HEK293 (cell line): ENCODE data around the gene DMBX1.

Source experiments
- BCL11A ChIP-seq: fragments of 450-650 bp; formaldehyde crosslinking; IDR thresholded peaks from 2 replicates; pipeline ENCODE4 v1.5.1; 2016; ENCODE audit warnings: low read depth, missing biosample characterization, missing genetic modification characterization
- BCL11B ChIP-seq: fragments of 450-650 bp; formaldehyde crosslinking; IDR thresholded peaks from 2 replicates; pipeline ENCODE4 v1.5.1; 2016; ENCODE audit warnings: low read depth, missing biosample characterization, missing genetic modification characterization
- HOXC10 ChIP-seq: sonication (generic); formaldehyde crosslinking; IDR thresholded peaks from 2 replicates; pipeline ENCODE4 v1.8.1; 2023; ENCODE audit warnings: mild to moderate bottlenecking, missing genetic modification reagents
- IKZF3 ChIP-seq: fragments of 450-650 bp; IDR thresholded peaks from 2 replicates; pipeline ENCODE4 v1.5.0; 2018; ENCODE audit warnings: missing biosample characterization, mild to moderate bottlenecking, missing genetic modification characterization, moderate library complexity
- KLF8 ChIP-seq: fragments of 450-650 bp; formaldehyde crosslinking; IDR thresholded peaks from 2 replicates; pipeline ENCODE4 v1.5.1; 2016; ENCODE audit warnings: missing biosample characterization, missing genetic modification characterization
- OSR2 ChIP-seq: fragments of 450-650 bp; formaldehyde crosslinking; IDR thresholded peaks from 2 replicates; pipeline ENCODE4 v1.5.1; 2016; ENCODE audit warnings: missing biosample characterization, missing genetic modification characterization
- OVOL3 ChIP-seq: fragments of 450-650 bp; formaldehyde crosslinking; IDR thresholded peaks from 2 replicates; pipeline ENCODE4 v1.5.1; 2016; ENCODE audit warnings: missing biosample characterization, missing genetic modification characterization
- SCRT2 ChIP-seq: fragments of 450-650 bp; formaldehyde crosslinking; IDR thresholded peaks from 2 replicates; pipeline ENCODE4 v1.5.1; 2016; ENCODE audit warnings: missing biosample characterization, missing genetic modification characterization
- WT1 ChIP-seq: fragments of 450-650 bp; formaldehyde crosslinking; IDR thresholded peaks from 2 replicates; pipeline ENCODE4 v1.5.1; 2016; ENCODE audit warnings: missing biosample characterization, missing genetic modification characterization
- ZBTB1 ChIP-seq: fragments of 450-650 bp; formaldehyde crosslinking; IDR thresholded peaks from 2 replicates; pipeline ENCODE4 v1.5.1; 2016; ENCODE audit warnings: missing biosample characterization, missing genetic modification characterization
- ZBTB20 ChIP-seq: fragments of 450-650 bp; formaldehyde crosslinking; IDR thresholded peaks from 2 replicates; pipeline ENCODE4 v1.5.1; 2016; ENCODE audit warnings: missing biosample characterization, missing genetic modification characterization
- ZBTB21 ChIP-seq: fragments of 450-650 bp; formaldehyde crosslinking; IDR thresholded peaks from 2 replicates; pipeline ENCODE4 v1.5.1; 2017; ENCODE audit warnings: missing biosample characterization, missing genetic modification characterization
- ZBTB48 ChIP-seq: fragments of 450-650 bp; formaldehyde crosslinking; IDR thresholded peaks from 2 replicates; pipeline ENCODE4 v1.5.1; 2016; ENCODE audit warnings: missing biosample characterization, missing genetic modification characterization
- ZNF10 ChIP-seq: fragments of 450-650 bp; formaldehyde crosslinking; IDR thresholded peaks from 2 replicates; pipeline ENCODE4 v1.5.1; 2017; ENCODE audit warnings: missing biosample characterization, missing genetic modification characterization
- ZNF112 ChIP-seq: fragments of 450-650 bp; formaldehyde crosslinking; IDR thresholded peaks from 2 replicates; pipeline ENCODE4 v1.5.0; 2017; ENCODE audit warnings: missing biosample characterization, missing genetic modification characterization
- ZNF140 ChIP-seq: fragments of 450-650 bp; formaldehyde crosslinking; IDR thresholded peaks from 2 replicates; pipeline ENCODE4 v1.5.1; 2016; ENCODE audit warnings: missing biosample characterization, missing genetic modification characterization
- ZNF155 ChIP-seq: fragments of 450-650 bp; formaldehyde crosslinking; IDR thresholded peaks from 2 replicates; pipeline ENCODE4 v1.5.1; 2016; ENCODE audit warnings: missing biosample characterization, missing genetic modification characterization
- ZNF26 ChIP-seq: fragments of 450-650 bp; formaldehyde crosslinking; IDR thresholded peaks from 2 replicates; pipeline ENCODE4 v1.5.1; 2016; ENCODE audit warnings: missing biosample characterization, missing genetic modification characterization
- ZNF311 ChIP-seq: fragments of 450-650 bp; formaldehyde crosslinking; IDR thresholded peaks from 2 replicates; pipeline ENCODE4 v1.5.1; 2017; ENCODE audit warnings: missing biosample characterization, missing genetic modification characterization, borderline replicate concordance
- ZNF366 ChIP-seq: fragments of 450-650 bp; formaldehyde crosslinking; conservative IDR thresholded peaks from 2 replicates; pipeline ENCODE4 v1.5.1; 2016; ENCODE audit warnings: missing biosample characterization, missing genetic modification characterization
- ZNF394 ChIP-seq: fragments of 450-650 bp; formaldehyde crosslinking; IDR thresholded peaks from 2 replicates; pipeline ENCODE4 v1.5.1; 2016; ENCODE audit warnings: missing biosample characterization, missing genetic modification characterization, mild to moderate bottlenecking, moderate library complexity, borderline replicate concordance
- ZNF426 ChIP-seq: fragments of 450-650 bp; formaldehyde crosslinking; IDR thresholded peaks from 2 replicates; pipeline ENCODE4 v1.5.1; 2017; ENCODE audit warnings: missing biosample characterization, missing genetic modification characterization, mild to moderate bottlenecking, inconsistent platforms, moderate library complexity
- ZNF473 ChIP-seq: fragments of 450-650 bp; formaldehyde crosslinking; IDR thresholded peaks from 2 replicates; pipeline ENCODE4 v1.5.1; 2017; ENCODE audit warnings: missing biosample characterization, missing genetic modification characterization
- ZNF48 ChIP-seq: fragments of 450-650 bp; formaldehyde crosslinking; IDR thresholded peaks from 2 replicates; pipeline ENCODE4 v1.5.1; 2016; ENCODE audit warnings: missing biosample characterization, missing genetic modification characterization
- ZNF521 ChIP-seq: fragments of 450-650 bp; formaldehyde crosslinking; IDR thresholded peaks from 2 replicates; pipeline ENCODE4 v1.5.1; 2017; ENCODE audit warnings: missing biosample characterization, mild to moderate bottlenecking, missing genetic modification characterization
- ZNF561 ChIP-seq: fragments of 450-650 bp; IDR thresholded peaks from 2 replicates; pipeline ENCODE4 v1.5.1; 2018; ENCODE audit warnings: missing biosample characterization, missing genetic modification characterization, borderline replicate concordance
- ZNF776 ChIP-seq: fragments of 450-650 bp; formaldehyde crosslinking; IDR thresholded peaks from 2 replicates; pipeline ENCODE4 v1.5.0; 2017; ENCODE audit warnings: missing biosample characterization, missing genetic modification characterization, borderline replicate concordance
- ZNF777 ChIP-seq: fragments of 450-650 bp; formaldehyde crosslinking; IDR thresholded peaks from 2 replicates; pipeline ENCODE4 v1.5.1; 2017; ENCODE audit warnings: missing biosample characterization, missing genetic modification characterization, borderline replicate concordance
- ZSCAN30 ChIP-seq: fragments of 450-650 bp; IDR thresholded peaks from 2 replicates; pipeline ENCODE4 v1.5.1; 2018; ENCODE audit warnings: missing biosample characterization, mild to moderate bottlenecking, missing genetic modification characterization, moderate library complexity
- TF ChIP-seq, protein P1 (sequence below): fragments of 450-650 bp; formaldehyde crosslinking; IDR thresholded peaks from 2 replicates; pipeline ENCODE4 v1.5.1; 2016; ENCODE audit warnings: missing biosample characterization, missing genetic modification characterization
- TF ChIP-seq, protein P2 (sequence below): fragments of 450-650 bp; formaldehyde crosslinking; IDR thresholded peaks from 2 replicates; pipeline ENCODE4 v1.5.1; 2016; ENCODE audit warnings: missing biosample characterization, missing genetic modification characterization
- TF ChIP-seq, protein P3 (sequence below): fragments of 450-650 bp; formaldehyde crosslinking; IDR thresholded peaks from 2 replicates; pipeline ENCODE4 v1.5.1; 2016; ENCODE audit warnings: missing biosample characterization, missing genetic modification characterization
- TF ChIP-seq, protein P4 (sequence below): IDR thresholded peaks from 2 replicates; pipeline ENCODE4 v1.6.1; 2011; ENCODE audit warnings: mild to moderate bottlenecking, low read depth, low read length, borderline replicate concordance

DMBX1 gene

DNA sequence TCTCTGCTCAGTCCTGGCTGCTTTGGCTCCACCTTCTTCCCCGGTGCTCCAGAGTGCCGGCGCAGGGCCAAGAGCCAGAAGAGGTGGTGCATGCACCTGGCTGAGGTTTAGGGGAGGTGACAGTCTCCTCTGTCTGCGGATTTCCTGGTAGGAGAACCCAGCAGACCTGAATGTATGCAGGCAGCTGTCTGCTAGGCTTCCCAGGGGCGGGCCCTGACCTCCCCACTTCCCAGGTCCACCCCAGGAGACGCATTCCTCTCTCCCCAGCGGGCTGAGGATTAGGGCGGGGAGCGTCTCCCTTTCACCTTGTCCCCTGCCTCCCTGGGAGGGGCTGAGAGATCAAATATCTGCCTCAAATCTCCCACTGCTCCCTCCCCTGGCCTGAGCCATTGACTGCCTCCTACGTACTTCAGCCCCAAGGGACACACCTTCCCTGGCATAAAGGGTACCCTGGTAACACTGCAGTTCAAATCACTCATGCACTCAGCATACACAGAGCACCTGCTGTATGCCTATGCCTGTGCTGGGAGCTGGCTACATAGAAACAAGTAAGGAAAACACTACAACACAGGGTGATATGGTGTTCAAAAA lies 27.5 kb downstream of the DMBX1 start (continued):
- TF ChIP-seq, protein P1, sequence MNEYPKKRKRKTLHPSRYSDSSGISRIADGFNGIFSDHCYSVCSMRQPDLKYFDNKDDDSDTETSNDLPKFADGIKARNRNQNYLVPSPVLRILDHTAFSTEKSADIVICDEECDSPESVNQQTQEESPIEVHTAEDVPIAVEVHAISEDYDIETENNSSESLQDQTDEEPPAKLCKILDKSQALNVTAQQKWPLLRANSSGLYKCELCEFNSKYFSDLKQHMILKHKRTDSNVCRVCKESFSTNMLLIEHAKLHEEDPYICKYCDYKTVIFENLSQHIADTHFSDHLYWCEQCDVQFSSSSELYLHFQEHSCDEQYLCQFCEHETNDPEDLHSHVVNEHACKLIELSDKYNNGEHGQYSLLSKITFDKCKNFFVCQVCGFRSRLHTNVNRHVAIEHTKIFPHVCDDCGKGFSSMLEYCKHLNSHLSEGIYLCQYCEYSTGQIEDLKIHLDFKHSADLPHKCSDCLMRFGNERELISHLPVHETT, result no peak
- TF ChIP-seq ZBTB21 (tag by site-specific recombination) (no peak), ZBTB1 (tag by site-specific recombination) (no peak), ZNF366 (tag by site-specific recombination) (0 out of 2 replicates have a peak, but pooled peaks have one; percentile 19), ZBTB48 (tag by site-specific recombination) (peak; percentile 79), OVOL3 (tag by site-specific recombination) (no peak), IKZF3 (peak; percentile 60), ZNF776 (tag by site-specific recombination) (no peak), ZNF112 (tag by site-specific recombination) (no peak), HOXC10 (no peak), ZNF155 (tag by site-specific recombination) (no peak), ZBTB20 (tag by site-specific recombination) (peak; percentile 73), ZNF26 (no peak), OSR2 (tag by site-specific recombination) (no peak), ZNF10 (tag by site-specific recombination) (no peak), ZNF394 (tag by site-specific recombination) (no peak), ZNF140 (tag by site-specific recombination) (no peak), ZNF48 (no peak), BCL11B (tag by site-specific recombination) (no peak), ZNF473 (no peak), ZNF777 (no peak), WT1 (tag by site-specific recombination) (peak; percentile 99), SCRT2 (tag by site-specific recombination) (no peak), ZNF561 (tag by site-specific recombination) (no peak), BCL11A (tag by site-specific recombination) (no peak), ZSCAN30 (no peak), ZNF521 (tag by site-specific recombination) (no peak), KLF8 (tag by site-specific recombination) (no peak), ZNF311 (tag by site-specific recombination) (no peak), ZNF426 (tag by site-specific recombination) (no peak)
- TF ChIP-seq, protein P2, sequence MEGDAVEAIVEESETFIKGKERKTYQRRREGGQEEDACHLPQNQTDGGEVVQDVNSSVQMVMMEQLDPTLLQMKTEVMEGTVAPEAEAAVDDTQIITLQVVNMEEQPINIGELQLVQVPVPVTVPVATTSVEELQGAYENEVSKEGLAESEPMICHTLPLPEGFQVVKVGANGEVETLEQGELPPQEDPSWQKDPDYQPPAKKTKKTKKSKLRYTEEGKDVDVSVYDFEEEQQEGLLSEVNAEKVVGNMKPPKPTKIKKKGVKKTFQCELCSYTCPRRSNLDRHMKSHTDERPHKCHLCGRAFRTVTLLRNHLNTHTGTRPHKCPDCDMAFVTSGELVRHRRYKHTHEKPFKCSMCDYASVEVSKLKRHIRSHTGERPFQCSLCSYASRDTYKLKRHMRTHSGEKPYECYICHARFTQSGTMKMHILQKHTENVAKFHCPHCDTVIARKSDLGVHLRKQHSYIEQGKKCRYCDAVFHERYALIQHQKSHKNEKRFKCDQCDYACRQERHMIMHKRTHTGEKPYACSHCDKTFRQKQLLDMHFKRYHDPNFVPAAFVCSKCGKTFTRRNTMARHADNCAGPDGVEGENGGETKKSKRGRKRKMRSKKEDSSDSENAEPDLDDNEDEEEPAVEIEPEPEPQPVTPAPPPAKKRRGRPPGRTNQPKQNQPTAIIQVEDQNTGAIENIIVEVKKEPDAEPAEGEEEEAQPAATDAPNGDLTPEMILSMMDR (tag by site-specific recombination), result no peak
- TF ChIP-seq, protein P3, sequence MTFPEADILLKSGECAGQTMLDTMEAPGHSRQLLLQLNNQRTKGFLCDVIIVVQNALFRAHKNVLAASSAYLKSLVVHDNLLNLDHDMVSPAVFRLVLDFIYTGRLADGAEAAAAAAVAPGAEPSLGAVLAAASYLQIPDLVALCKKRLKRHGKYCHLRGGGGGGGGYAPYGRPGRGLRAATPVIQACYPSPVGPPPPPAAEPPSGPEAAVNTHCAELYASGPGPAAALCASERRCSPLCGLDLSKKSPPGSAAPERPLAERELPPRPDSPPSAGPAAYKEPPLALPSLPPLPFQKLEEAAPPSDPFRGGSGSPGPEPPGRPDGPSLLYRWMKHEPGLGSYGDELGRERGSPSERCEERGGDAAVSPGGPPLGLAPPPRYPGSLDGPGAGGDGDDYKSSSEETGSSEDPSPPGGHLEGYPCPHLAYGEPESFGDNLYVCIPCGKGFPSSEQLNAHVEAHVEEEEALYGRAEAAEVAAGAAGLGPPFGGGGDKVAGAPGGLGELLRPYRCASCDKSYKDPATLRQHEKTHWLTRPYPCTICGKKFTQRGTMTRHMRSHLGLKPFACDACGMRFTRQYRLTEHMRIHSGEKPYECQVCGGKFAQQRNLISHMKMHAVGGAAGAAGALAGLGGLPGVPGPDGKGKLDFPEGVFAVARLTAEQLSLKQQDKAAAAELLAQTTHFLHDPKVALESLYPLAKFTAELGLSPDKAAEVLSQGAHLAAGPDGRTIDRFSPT (tag by site-specific recombination), result no peak
- TF ChIP-seq, protein P4, sequence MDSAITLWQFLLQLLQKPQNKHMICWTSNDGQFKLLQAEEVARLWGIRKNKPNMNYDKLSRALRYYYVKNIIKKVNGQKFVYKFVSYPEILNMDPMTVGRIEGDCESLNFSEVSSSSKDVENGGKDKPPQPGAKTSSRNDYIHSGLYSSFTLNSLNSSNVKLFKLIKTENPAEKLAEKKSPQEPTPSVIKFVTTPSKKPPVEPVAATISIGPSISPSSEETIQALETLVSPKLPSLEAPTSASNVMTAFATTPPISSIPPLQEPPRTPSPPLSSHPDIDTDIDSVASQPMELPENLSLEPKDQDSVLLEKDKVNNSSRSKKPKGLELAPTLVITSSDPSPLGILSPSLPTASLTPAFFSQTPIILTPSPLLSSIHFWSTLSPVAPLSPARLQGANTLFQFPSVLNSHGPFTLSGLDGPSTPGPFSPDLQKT, result no peak
